Sciatic nerve (tissue), 2 donors: ENCODE data around the gene RABEP1. TPM values are rescaled to one million over a fixed set of nuclear protein-coding genes. Genes with fewer than 3 reads are reported as not detected.
"Not testable (repeated sequence)": the region's sequence is repeated elsewhere in the genome, so short reads cannot be mapped to it uniquely, and the experiment has no call there.

Experiments used
- ATAC-seq: fragments of 200-7000 bp; cut with Tn5 transposase; one replicate; pipeline ENCODE4 v1.9.1; 2020; ENCODE audit warnings: mild to moderate bottlenecking, moderate library complexity
- DNase-seq: peaks from one replicate; pipeline ENCODE4 v3.0.0-alpha.2; 2020; ENCODE audit warnings: low spot score
- intact Hi-C: fragments of 100-400 bp; cut with DNase I; formaldehyde crosslinking; loops from one replicate; pipeline ENCODE4 v1.14.2; 2022
- total RNA-seq: library from RNA; stranded (reverse); fragmentation: NEBNext Ultra II Directional; extraction: Animal tissue kit (Norgen Biotek cat#: 25700); gene quantifications from one replicate; pipeline ENCODE4 v1.2.1, GENCODE V29; 2021
- donor health status: DM: no; HTN: no; CAD: no.
- donor health status: DM: no; HTN: no; CAD: no.

Gene RABEP1, protein sequence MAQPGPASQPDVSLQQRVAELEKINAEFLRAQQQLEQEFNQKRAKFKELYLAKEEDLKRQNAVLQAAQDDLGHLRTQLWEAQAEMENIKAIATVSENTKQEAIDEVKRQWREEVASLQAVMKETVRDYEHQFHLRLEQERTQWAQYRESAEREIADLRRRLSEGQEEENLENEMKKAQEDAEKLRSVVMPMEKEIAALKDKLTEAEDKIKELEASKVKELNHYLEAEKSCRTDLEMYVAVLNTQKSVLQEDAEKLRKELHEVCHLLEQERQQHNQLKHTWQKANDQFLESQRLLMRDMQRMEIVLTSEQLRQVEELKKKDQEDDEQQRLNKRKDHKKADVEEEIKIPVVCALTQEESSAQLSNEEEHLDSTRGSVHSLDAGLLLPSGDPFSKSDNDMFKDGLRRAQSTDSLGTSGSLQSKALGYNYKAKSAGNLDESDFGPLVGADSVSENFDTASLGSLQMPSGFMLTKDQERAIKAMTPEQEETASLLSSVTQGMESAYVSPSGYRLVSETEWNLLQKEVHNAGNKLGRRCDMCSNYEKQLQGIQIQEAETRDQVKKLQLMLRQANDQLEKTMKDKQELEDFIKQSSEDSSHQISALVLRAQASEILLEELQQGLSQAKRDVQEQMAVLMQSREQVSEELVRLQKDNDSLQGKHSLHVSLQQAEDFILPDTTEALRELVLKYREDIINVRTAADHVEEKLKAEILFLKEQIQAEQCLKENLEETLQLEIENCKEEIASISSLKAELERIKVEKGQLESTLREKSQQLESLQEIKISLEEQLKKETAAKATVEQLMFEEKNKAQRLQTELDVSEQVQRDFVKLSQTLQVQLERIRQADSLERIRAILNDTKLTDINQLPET
- total RNA-seq, result 49.1 TPM

DNA sequence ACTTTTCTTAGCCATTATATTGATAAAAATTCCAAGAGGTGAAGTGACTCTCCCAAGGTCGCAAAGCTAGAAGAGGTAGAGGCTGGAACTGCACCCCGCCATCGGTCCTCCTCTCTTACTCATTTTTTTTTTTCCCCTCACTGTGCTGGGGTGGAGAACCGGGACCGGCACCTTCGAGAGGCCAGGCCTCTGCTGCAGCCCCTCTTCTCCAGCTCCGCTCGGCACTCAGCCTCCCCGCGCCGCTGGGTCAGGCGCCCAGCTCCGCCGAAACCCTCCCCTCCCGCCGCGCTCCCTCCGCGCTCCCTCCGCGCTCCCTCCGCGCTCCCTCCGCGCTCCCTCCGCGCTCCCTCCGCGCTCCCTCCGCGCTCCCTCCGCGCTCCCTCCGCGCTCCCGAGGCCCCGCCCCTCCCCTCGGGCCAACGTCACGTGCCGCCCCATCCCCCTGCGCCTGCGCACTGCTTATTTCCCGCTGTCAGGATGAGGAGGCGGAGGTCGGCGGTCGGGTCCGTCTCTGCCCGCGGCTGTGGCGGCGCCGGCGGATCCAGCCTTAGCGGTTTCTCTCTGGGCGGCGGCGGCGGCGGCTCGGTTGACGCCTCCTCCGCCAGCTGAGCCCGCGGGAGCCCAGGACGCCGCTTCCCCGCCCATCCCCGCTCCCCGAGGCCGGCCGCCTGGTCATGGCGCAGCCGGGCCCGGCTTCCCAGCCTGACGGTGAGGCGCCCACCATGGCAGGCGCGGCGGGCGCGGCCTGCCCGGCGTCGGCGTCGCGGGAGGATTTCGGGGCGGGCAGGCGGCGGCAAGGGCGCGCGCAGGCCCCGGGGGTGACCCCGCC is at the start of gene RABEP1:
Gene RABEP1 (plus strand): TSS at position 471 of the 828 bp plus-strand sequence. CDS start 203 bp downstream, at position 674.
- intact Hi-C loops, result loop anchor here (5.0 kb wide), 1 partner anchor 195 kb away; no protein-coding TSS in a partner anchor
- peak; percentile 97 for ATAC-seq
- DNase-seq, result peak; percentile 96

DNA sequence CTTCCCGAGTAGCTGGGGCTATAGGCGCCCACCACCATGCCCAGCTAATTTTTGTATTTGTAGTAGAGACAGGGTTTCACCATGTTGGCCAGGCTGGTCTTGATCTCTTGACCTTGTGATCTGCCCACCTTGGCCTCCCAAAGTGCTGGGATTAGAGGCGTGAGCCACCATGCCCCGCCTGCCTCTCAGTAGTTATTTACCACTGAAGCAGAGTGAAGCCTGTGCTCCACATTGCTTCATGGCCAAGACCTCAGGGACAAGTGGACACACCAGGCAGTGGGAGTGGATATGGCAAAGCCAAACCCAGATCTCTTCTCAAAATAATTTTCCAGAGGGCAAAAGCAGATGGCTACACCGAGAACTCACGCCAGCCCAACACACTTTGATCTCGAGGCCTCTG is 48.6 kb upstream of the RABEP1 start:
- intact Hi-C loops, ATAC-seq, DNase-seq: not testable (repeated sequence)

DNA sequence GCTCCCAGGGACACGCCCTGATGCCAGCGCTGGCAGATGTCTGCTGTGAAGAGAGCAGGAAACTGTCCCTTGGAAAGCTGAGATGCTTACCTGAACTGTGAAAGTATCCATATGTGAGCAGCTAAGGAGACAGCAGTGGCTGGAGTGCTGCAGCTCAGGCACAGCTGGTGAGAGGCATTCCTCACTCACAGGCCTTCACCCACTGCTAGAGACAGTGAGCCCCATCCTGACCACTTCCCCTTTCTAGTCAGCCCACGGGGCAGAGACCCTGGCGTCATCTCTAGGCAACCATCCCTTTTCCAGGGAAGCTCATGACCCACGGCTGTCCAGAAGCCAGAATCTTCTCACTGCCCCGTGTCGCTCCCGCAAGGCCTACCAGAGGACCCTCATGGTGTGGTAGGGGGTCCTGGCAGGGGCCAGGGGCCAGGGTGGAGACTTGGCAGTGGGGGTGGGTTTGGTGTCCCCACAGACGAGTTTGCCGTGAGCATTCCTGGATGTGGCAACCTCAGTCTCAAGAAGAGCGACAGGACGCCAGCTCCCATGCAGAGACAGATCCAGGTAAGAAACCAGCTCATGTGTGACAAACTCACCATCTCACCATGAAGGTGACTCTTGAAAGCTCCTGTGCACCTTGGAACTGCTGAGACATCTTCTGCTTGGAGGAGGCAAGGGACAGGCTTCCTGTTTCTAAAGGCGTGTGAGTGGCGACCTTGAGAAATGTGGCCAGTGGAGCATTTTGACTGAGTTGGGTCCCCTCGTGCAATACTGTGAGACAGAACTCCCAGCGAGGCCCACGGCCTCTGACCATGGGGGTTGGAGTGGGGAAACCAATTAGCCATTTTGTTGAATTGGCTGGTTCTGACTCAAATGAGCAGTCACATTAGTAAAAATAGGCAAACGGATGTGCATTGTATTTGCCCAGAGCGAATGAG is 47.2 kb upstream of the RABEP1 start, which contains the start of gene SCIMP:
Gene SCIMP (minus strand): TSS at position 216 of the 932 bp plus-strand sequence. CDS start 105 bp downstream, at position 111.
- intact Hi-C loops, result no loop called here
- ATAC-seq, result peak; percentile 82
- peak; percentile 68 for DNase-seq

DNA sequence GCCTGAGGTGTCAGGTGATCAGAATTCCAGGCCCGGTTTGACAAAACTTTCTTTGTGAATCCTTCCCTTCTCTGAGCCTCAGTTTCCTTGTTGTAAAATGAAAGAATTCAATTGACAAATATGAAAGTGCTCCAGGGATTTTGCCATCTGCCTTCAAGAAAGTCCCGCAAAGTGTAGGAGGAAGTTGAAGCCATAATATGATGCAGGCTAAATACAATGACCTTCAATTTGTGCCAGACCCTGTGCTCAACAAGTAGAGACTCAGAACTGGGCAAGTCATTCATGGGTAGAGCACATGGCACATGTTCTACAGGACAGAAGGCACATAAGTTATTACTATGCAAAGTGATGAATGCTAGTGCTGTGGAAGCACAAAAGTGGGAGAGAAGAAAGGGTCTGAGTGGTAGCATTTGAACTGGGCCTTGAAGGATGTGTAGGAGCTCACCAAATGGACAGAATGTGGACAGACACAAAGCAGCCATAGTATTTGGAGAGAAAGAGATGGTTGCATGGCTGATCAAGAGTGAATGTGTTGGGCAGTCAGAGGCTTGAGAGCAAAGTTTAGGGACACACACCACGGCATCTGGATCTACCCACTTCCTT is 45.0 kb upstream of the RABEP1 start:
- DNase-seq (no peak), ATAC-seq (no peak)
- intact Hi-C loops, result no loop called here

DNA sequence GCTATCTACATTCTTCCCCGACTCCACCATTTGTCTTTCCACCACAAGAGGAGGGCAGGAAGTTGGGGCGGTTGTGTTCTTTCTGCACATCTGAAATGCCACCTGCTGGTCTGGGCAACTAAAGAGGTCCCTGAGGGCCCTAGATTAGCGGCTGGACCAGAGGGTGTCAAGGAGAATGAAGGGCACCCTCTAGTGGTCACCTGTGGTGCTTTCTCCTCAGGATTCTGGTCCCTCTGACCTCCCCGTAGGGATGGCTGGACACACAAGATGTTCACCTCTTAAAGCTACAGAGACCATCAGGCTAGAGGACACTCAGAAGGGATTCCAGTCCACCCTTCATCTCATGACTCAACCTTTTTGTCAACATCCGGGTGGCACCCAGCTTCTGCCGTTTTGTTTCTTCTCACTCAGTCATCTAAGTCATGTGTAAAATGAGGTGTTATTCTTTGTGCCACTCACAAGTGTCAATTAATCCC is 44.5 kb upstream of the RABEP1 start:
- peak; percentile 50 for ATAC-seq
- intact Hi-C loops, result no loop called here
- DNase-seq, result no peak

DNA sequence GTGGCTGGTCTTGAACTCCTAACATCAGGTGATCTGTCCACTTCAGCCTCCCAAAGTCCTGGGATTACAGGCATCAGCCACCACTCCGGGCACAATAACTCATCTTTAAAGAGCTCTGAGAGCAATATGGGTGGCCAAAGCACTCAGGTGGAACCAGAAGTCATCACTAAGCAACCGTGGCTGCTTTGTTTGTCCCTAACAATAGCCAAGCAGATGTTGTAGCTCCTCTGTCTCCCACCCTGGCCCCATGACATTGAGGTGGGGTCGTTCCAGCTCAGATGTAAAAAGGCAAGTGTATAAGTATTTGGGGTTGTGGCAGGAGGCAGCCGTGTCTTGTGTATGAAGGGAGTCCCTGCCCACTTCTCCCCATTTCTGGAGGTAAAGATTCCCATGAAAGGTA is 43.8 kb upstream of the RABEP1 start:
- ATAC-seq, result no peak
- intact Hi-C loops, result no loop called here
- no peak for DNase-seq

DNA sequence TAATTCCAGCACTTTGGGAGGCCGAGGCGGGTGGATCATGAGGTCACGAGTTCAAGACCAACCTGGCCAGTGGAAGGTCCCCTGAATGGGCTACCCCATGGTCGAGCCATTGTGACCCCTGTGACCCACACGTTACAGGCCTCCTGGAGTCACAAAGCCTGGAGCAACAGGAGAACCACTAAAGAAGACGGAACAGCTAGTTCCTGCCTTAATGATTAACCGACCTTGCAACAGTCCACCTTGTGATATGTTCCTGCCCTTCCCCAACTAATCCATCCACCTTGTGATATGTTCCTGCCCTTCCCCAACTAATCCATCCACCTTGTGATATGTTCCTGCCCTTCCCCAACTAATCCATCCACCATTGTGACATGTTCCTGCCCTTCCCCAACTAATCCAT is 42.3 kb upstream of the RABEP1 start:
- DNase-seq, ATAC-seq, intact Hi-C loops: not testable (repeated sequence)

DNA sequence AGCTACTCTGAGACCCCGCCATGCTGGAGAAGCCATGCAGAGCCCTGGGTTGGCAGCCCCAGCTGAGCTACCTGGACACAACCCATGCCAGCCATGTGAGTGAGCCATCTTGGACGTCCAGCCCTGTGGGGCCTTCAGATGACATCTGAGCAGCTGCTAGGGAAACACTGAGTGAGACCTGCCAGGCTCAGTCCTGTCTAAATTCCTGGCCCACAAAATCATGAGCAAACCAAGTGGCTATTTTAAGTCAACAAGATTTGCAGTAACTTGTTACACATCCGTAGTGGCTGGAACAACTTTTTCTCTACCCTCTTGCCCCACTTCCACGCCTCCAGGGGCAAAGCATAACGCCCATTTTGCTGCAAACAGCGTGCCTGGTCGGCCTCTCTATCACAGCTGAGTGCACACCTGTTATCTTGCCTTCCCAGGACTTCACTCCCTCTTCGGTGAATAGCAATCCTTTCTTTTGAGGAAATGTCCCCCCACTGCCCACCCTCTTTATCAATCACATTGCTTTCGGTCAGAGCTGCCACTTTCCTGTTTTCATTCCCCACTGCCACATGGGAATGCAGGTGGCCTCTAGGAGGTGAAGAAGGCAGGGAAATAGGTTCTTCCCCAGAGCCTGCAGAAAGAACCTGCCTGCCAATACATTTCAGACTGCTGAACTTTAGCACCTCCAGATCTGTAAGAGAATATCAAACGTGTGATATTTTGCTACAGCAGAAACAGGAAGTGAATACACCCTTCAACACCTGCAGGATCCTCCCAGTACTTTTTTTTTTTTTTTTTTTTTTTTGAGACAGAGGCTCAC is 40.0 kb upstream of the RABEP1 start:
- DNase-seq, result no peak
- intact Hi-C loops, result no loop called here
- no peak for ATAC-seq

DNA sequence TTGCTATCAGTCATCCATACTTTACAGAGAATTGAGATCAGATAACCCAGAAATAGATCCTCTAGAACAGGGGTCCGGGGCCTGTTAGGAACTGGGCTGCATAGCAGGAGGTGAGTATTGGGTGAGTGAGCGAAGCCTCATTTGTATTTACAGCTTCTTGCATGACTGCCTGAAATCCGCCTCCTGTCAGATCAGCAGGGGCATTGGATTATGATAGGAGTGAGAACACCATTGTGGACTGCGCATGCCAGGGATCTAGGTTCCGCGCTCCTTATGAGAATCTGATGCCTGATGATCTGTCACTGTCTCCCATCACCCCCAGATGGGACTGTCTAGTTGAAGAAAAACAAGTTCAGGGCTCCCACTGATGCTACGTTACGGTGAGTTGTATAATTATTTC is 34.5 kb upstream of the RABEP1 start:
- ATAC-seq (no peak), DNase-seq (no peak)
- intact Hi-C loops, result no loop called here

DNA sequence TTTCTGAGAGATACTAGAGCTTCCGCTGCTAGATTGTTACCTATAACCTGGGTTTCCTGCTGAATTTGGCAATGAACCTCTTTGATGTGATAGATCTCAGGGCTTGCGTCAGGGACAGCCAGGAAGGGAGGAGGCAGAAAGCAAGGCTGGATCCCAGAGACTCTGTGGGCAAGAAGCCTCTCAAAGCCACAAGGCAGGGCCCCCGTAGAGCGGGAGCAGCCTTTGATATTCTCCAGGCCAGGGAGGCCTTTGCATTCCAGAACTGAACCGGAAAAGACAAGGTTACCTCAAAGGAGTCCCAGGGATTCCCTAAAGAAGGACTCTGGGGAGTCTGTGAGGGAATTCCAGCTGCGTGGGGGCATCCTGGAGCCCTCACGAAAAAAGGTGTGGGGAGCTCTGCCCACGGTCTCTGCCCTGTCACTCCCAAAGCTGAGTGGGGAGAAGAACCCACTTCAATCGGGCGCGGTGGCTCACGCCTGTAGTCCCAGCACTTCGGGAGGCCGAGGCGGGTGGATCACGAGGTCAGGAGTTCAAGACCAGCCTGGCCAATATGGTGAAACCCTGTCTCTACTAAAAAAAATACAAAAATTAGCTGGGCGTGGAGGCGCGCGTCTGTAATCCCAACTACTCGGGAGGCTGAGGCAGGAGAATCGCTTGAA is 33.1 kb upstream of the RABEP1 start:
- intact Hi-C loops, result no loop called here
- DNase-seq (no peak), ATAC-seq (no peak)

DNA sequence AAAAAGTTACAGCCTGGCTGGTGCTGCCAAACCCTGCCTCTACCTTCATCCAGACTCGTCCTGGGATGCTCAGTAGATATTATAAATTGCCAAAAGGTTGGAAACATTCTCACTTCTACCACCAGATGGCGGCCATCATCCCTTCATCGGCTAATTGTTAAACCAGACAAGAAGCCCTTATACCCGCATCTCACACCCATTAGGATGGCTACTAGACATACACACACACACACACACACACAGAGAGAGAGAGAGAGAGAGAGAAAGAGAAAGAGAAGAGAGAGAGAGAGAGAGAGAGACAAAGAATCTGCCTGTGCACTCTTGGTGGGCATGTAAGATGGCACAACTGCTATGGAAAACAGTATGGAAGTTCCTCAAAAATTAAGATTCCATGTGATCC is 32.5 kb upstream of the RABEP1 start:
- intact Hi-C loops, result no loop called here
- DNase-seq (no peak), ATAC-seq (peak; percentile 78)

DNA sequence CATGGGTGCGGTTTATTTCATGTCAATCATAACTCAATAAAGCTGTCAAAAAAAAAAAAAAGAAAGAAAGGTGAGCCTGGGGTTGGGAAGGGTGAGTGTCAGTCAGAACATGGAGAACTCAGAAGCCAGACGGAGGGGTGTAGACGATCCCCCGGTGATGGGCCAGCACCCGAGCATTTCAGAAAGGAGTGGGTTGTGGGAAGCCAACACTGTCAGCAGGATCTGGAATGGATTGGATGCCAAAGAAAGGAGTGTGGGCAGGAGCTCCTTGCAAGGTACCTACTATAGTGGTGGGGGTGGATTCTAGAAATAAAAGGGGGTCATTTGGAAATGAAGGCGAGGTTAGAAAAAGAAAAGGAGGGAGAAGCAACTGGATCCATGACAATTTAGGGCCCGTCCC is 27.7 kb upstream of the RABEP1 start:
- ATAC-seq (no peak), DNase-seq (no peak)
- intact Hi-C loops, result no loop called here

DNA sequence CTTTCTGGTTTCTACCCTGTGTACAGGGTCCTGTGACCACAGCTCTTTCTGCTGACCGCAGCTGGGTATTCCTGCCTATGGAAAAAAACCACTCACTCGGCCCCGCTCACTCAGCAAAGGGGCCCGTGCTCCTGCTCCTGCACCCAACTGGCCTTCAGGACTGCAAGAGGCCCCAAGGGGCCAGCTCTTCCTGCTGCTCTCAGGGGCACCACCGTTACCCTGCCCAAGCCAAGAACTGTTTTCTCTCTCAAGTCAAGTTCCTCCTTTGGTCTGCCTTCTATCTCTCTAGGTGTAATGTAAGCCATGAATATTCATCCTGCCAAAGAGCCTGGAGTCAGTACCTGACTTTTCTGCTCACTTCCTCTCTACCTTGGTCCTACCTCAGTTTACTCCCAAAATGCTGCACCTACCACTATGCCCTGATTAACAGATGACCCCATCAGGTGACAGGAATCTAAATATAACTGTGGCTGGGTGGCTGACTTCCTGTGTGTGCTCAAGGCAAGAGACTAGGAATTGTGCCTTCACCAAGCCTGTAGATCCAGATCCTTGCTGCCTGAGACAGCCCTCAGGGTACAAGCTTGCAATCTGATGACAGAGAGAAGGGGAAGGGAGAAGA is 27.1 kb upstream of the RABEP1 start:
- ATAC-seq, result peak; percentile 65
- intact Hi-C loops, result loop anchor here (5.0 kb wide), 1 partner anchor 1857 kb away; the partner anchor contains the start of gene ASGR2

DNA sequence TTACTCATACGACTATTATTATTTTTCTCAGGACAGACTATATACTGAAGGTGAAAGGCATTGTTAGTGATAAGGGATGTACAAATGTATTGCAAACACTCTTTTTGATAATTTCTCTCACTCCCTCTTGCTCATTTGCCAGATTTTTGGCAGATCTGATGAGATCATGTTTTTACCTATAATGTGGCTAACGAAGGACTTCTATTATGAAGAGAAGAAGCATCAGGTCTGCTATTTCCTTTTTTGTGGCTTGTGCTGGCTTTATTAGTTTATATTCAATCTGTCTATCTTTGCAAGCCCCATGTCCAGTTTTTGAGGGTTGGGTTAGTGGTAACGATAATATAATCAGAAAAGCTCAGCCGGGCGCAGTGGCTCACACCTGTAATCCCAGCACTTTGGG is 25.0 kb upstream of the RABEP1 start:
- ATAC-seq, result no peak
- DNase-seq, result no peak
- intact Hi-C loops, result loop anchor here (5.0 kb wide), 1 partner anchor 1855 kb away; the partner anchor contains the start of gene ASGR2

More for the DNA sequence above, 27.1 kb upstream of the RABEP1 start:
- no peak for DNase-seq

DNA sequence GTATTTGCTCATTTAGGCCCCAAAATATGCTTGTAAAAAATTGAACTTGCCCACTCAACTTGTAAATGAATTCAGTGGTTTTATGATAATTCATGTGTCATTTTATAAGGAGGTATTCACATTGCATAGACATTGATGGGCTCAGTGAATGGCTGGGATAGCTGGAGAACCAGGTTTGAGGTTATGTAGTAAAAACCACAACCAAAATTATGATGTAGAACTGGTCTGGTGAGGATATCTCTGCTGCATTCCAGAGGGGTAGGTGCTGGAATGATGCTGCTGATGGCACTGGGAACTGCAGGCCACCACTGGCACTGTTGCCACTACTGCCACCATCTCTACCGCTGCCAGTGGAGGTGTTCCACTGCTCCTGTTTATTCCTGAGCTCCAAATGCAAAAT is 21.5 kb upstream of the RABEP1 start:
- intact Hi-C loops, result no loop called here
- ATAC-seq (no peak), DNase-seq (no peak)
